Measurements from ENCODE around the gene ERFE.

Gene ERFE

DNA sequence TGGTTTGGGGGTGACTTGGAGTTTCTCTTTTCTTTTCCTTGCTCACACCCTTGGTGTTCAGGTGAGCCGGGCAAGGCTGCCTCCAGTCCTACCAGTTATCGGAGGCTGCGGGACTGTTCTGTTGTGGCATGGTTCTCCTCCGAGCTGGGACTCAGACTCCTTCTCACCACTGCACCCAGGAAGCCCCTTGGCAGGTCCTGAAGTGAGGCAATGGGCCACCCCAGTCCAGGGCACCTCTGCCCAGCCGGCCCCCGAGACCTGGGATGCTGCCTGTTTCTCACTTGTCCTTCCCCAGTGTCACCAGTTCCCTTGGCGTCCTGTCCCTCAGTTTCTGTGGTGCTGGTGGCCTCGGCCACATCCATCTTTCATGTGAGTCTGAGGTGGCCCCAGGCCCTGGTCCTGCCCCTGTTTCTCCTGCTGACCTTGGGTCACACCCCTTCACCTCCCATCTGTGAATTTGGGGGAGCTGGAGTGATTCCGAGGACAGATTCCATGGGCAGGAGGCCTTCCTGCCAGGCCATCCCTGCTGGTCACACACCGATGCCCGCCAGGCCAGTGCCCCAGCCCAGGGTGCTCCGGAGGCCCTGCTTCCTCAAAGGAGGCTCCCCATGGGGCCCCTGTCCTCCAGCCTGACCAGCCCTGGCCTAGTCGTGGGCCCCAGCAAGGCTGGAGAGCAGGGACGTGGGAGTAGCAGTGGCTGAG lies 26.9 kb upstream of the ERFE start:
- no peak overlapping the region for H3K9ac ChIP-seq (ENCODE audit: low read depth, low read length, poor library complexity)
- no peak overlapping the region for H3K4ac ChIP-seq (ENCODE audit: low read length)
- no peak overlapping the region for H3K23ac ChIP-seq (ENCODE audit: low read depth, low read length, poor library complexity)
- no peak overlapping the region for H4K91ac ChIP-seq (ENCODE audit: low read depth, low read length, poor library complexity)
- H3K36me3 ChIP-seq (replicated peaks in 1 of 2; ENCODE audit: control insufficient read depth in 2 of 2, insufficient read depth in 2 of 2, low read length in 2 of 2), result no peaks in the 10 kb centered on the region
- H3K4me3 ChIP-seq (ENCODE audit: low read length in 2 of 2), result no peak overlapping the region
- H3K9me3 ChIP-seq (replicated peaks in 1 of 2; ENCODE audit: control insufficient read depth in 2 of 2, insufficient read depth in 1 of 2, low read depth in 1 of 2, low read length in 2 of 2), result no peaks in the 10 kb centered on the region
- no CpG with 5 or more reads among the region's 14 CpGs for WGBS, 2 donors (ENCODE audit: extremely low coverage in 2 of 2, insufficient read length in 2 of 2, insufficient replicate concordance in 1 of 2)
- no peak overlapping the region for H4K8ac ChIP-seq (ENCODE audit: low read depth, low read length)
- H3K14ac ChIP-seq (ENCODE audit: low read length), result no peak overlapping the region
- peaks cover 2 to 5% of the 10 kb centered on the region in 2 donors for H3K4me1 ChIP-seq (ENCODE audit: control insufficient read depth in 2 of 2, insufficient read depth in 1 of 2, low read depth in 1 of 2, low read length in 2 of 2)
- H2AK5ac ChIP-seq (ENCODE audit: low read depth, low read length), result peak overlapping the region; percentile 68
- H2BK12ac ChIP-seq (ENCODE audit: low read length), result peak overlapping the region; percentile 16
- peak overlapping the region; percentile 47 for H2BK15ac ChIP-seq (ENCODE audit: low read length)
- no peak overlapping the region for H3K4me2 ChIP-seq (ENCODE audit: insufficient read depth, low read length, poor library complexity, severe bottlenecking)
- H3K27ac ChIP-seq (replicated peaks; ENCODE audit: low read length), result no peak overlapping the region
- H3K18ac ChIP-seq (ENCODE audit: low read length), result peak overlapping the region; percentile 83
- no peak overlapping the region for H2AFZ ChIP-seq (ENCODE audit: low read length)
- H2BK120ac ChIP-seq (ENCODE audit: low read depth, low read length), result peak overlapping the region; percentile 31
- peak overlapping the region; percentile 11 for H2BK5ac ChIP-seq (ENCODE audit: low read length)
- H3K79me1 ChIP-seq (ENCODE audit: low read depth, low read length), result peaks cover 2% of the 10 kb centered on the region
- DNase-seq (ENCODE audit: low spot score), result no peak
- peaks cover 0 to 7% (median 0%) of the 10 kb centered on the region in 3 experiments for H3K27me3 ChIP-seq (ENCODE audit: control insufficient read depth in 3 of 3, insufficient read depth in 3 of 3, low read depth in 1 of 3, low read length in 3 of 3)

- no CpG with 5 or more reads among the region's 23 CpGs for WGBS, 2 donors (ENCODE audit: extremely low coverage in 2 of 2, insufficient read length in 2 of 2, insufficient replicate concordance in 1 of 2)
- Histone ChIP-seq H3K23ac (ENCODE audit: low read depth, low read length, poor library complexity) (no peak overlapping the region), H2BK12ac (ENCODE audit: low read length) (peak overlapping the region; percentile 16), H2BK15ac (ENCODE audit: low read length) (peak overlapping the region; percentile 47), H3K4me3 (ENCODE audit: low read length in 2 of 2) (no peak overlapping the region), H3K14ac (ENCODE audit: low read length) (no peak overlapping the region), H3K4me1 (ENCODE audit: control insufficient read depth in 2 of 2, insufficient read depth in 1 of 2, low read depth in 1 of 2, low read length in 2 of 2) (peaks cover 0 to 2% of the 10 kb centered on the region in 2 donors), H3K9ac (ENCODE audit: low read depth, low read length, poor library complexity) (no peak overlapping the region), H3K36me3 (replicated peaks in 1 of 2; ENCODE audit: control insufficient read depth in 2 of 2, insufficient read depth in 2 of 2, low read length in 2 of 2) (no peaks in the 10 kb centered on the region), H3K4ac (ENCODE audit: low read length) (no peak overlapping the region), H4K8ac (ENCODE audit: low read depth, low read length) (no peak overlapping the region), H2AFZ (ENCODE audit: low read length) (peak overlapping the region; percentile 13), H3K4me2 (ENCODE audit: insufficient read depth, low read length, poor library complexity, severe bottlenecking) (no peak overlapping the region), H2BK120ac (ENCODE audit: low read depth, low read length) (peak overlapping the region; percentile 31), H3K27ac (replicated peaks; ENCODE audit: low read length) (no peak overlapping the region), H4K91ac (ENCODE audit: low read depth, low read length, poor library complexity) (no peak overlapping the region), H2AK5ac (ENCODE audit: low read depth, low read length) (peak overlapping the region; percentile 68), H3K9me3 (replicated peaks in 1 of 2; ENCODE audit: control insufficient read depth in 2 of 2, insufficient read depth in 1 of 2, low read depth in 1 of 2, low read length in 2 of 2) (no peaks in the 10 kb centered on the region), H2BK5ac (ENCODE audit: low read length) (peak overlapping the region; percentile 11), H3K79me1 (ENCODE audit: low read depth, low read length) (peaks cover 2% of the 10 kb centered on the region), H3K18ac (ENCODE audit: low read length) (peak overlapping the region; percentile 67), H3K27me3 (ENCODE audit: control insufficient read depth in 3 of 3, insufficient read depth in 3 of 3, low read depth in 1 of 3, low read length in 3 of 3) (peaks cover 0 to 10% (median 0%) of the 10 kb centered on the region in 3 experiments)
- no peak for DNase-seq (ENCODE audit: low spot score)
Observed at GRCh38 chr2:238132463-238133450, 26.0 kb upstream of the ERFE start.

DNA sequence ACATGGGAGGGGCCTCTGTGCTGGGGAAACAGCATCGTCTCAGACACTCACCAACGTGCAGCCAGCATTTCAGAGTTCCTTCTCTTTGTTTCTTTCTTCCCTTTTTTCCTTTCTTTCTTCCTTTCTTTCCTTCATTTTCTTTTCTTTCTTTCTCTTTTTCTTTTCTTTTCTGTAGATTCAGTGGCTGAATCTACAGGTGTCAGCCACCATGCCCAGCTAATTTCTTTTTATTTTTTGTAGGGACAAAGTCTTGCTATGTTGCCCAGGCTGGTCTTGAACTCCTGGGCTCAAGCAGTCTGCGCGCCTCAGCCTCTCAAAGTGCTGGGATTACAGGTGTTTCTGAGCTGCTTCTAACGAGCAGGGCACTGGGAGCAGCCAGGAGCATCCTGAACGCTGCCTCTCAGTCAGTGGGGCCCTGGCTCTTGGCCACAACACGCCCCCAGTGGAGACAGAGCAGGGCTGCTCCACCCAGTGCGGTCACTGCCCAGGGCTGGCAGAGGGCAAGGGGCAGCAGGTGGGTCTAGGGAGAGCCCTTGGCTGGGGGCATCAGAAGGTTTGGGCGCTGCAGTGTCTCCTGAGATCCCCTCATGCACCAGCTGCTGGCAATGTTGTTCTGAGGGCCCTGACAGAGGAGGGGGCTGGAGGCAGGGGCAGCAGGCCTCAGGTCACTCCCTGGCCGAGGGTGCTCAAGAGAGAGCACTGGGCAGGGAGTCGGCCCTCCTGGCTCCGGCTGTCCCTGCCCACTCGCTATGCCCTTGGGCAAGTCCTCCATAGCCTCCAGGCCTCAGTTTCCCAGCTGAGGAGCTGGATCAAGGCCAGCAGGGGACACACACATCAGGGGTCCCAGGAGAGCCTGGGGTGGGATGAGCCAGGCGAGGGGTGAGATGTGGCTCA lies 25.0 kb upstream of the ERFE start:
- H3K4ac ChIP-seq (ENCODE audit: low read length), result no peak overlapping the region
- H2BK12ac ChIP-seq (ENCODE audit: low read length), result peak overlapping the region; percentile 41
- peak overlapping the region; percentile 63 for H2AK5ac ChIP-seq (ENCODE audit: low read depth, low read length)
- H3K27ac ChIP-seq (replicated peaks; ENCODE audit: low read length), result no peak overlapping the region
- no peak for DNase-seq (ENCODE audit: low spot score)
- peaks cover 6% of the 10 kb centered on the region for H3K79me1 ChIP-seq (ENCODE audit: low read depth, low read length)
- no peak overlapping the region for H4K91ac ChIP-seq (ENCODE audit: low read depth, low read length, poor library complexity)
- peak overlapping the region; percentile 66 for H2BK5ac ChIP-seq (ENCODE audit: low read length)
- peaks cover 5% of the 10 kb centered on the region in 2 donors for H3K4me1 ChIP-seq (ENCODE audit: control insufficient read depth in 2 of 2, insufficient read depth in 1 of 2, low read depth in 1 of 2, low read length in 2 of 2)
- H3K4me3 ChIP-seq (ENCODE audit: low read length in 2 of 2), result no peak overlapping the region
- no CpG with 5 or more reads among the region's 14 CpGs for WGBS, 2 donors (ENCODE audit: extremely low coverage in 2 of 2, insufficient read length in 2 of 2, insufficient replicate concordance in 1 of 2)
- peak overlapping the region; percentile 1 for H4K8ac ChIP-seq (ENCODE audit: low read depth, low read length)
- peak overlapping the region; percentile 80 for H3K23ac ChIP-seq (ENCODE audit: low read depth, low read length, poor library complexity)
- H2BK120ac ChIP-seq (ENCODE audit: low read depth, low read length), result no peak overlapping the region
- H3K4me2 ChIP-seq (ENCODE audit: insufficient read depth, low read length, poor library complexity, severe bottlenecking), result no peak overlapping the region
- peak overlapping the region; percentile 77 for H3K9ac ChIP-seq (ENCODE audit: low read depth, low read length, poor library complexity)
- H3K18ac ChIP-seq (ENCODE audit: low read length), result peak overlapping the region; percentile 48
- no peaks in the 10 kb centered on the region for H3K36me3 ChIP-seq (replicated peaks in 1 of 2; ENCODE audit: control insufficient read depth in 2 of 2, insufficient read depth in 2 of 2, low read length in 2 of 2)
- H3K14ac ChIP-seq (ENCODE audit: low read length), result peak overlapping the region; percentile 38
- H3K27me3 ChIP-seq (ENCODE audit: control insufficient read depth in 3 of 3, insufficient read depth in 3 of 3, low read depth in 1 of 3, low read length in 3 of 3), result peaks cover 0 to 11% (median 0%) of the 10 kb centered on the region in 3 experiments
- no peaks in the 10 kb centered on the region for H3K9me3 ChIP-seq (replicated peaks in 1 of 2; ENCODE audit: control insufficient read depth in 2 of 2, insufficient read depth in 1 of 2, low read depth in 1 of 2, low read length in 2 of 2)
- no peak overlapping the region for H2AFZ ChIP-seq (ENCODE audit: low read length)
- H2BK15ac ChIP-seq (ENCODE audit: low read length), result peak overlapping the region; percentile 85
